HUES48 (cell line): ENCODE data around the gene FMOD.

Experiments
- H3K27ac ChIP-seq: one replicate; pipeline ENCODE4 v1.7.0; 2013; ENCODE audit warnings: low read depth, low read length, inconsistent platforms
- H3K27me3 ChIP-seq: 2 replicates; pipeline ENCODE4 v1.6.1; 2013; ENCODE audit warnings: mild to moderate bottlenecking, low read length; ENCODE audit not compliant: control insufficient read depth, insufficient read depth
- H3K36me3 ChIP-seq: 2 replicates; pipeline ENCODE4 v1.6.1; 2013; ENCODE audit warnings: low read length; ENCODE audit not compliant: control insufficient read depth, insufficient read depth
- H3K4me1 ChIP-seq: 2 replicates; pipeline ENCODE4 v1.6.1; 2013; ENCODE audit warnings: mild to moderate bottlenecking, low read length; ENCODE audit not compliant: control insufficient read depth, insufficient read depth
- H3K4me3 ChIP-seq: 2 replicates; pipeline ENCODE4 v1.5.1; 2013; ENCODE audit warnings: mild to moderate bottlenecking, low read depth, low read length
- H3K9ac ChIP-seq: 2 replicates; pipeline ENCODE4 v1.6.1; 2013; ENCODE audit warnings: mild to moderate bottlenecking, low read depth, low read length, moderate library complexity
- H3K9me3 ChIP-seq: 2 replicates; pipeline ENCODE4 v1.6.1; 2013; ENCODE audit warnings: low read length; ENCODE audit not compliant: control insufficient read depth, insufficient read depth

FMOD gene

GRCh38 chr1:203351037-203351625 lies at the start of gene FMOD:
Gene FMOD, minus strand, starts transcription at chr1:203351122. Its CDS starts 2,852 bp downstream, at chr1:203348270.
- H3K27ac ChIP-seq = no peak within 1 kb of the TSS
- H3K9me3 ChIP-seq = no peaks in the 10 kb centered on the region
- H3K9ac ChIP-seq = no peak within 1 kb of the TSS
- H3K27me3 ChIP-seq = no peaks in the 10 kb centered on the region
- H3K4me3 ChIP-seq = no peak within 1 kb of the TSS
- H3K4me1 ChIP-seq = no peaks in the 10 kb centered on the region
- H3K36me3 ChIP-seq = no peaks in the 10 kb centered on the region

- H3K9ac ChIP-seq = no peak overlapping the region
- H3K36me3 ChIP-seq = no peaks in the 10 kb centered on the region
- H3K9me3 ChIP-seq = peaks cover 4% of the 10 kb centered on the region; the same call in 1 of the 2 replicates
- no peak overlapping the region for H3K27ac ChIP-seq
- H3K27me3 ChIP-seq = no peaks in the 10 kb centered on the region; the same call in 1 of the 2 replicates
- no peaks in the 10 kb centered on the region for H3K4me1 ChIP-seq
- H3K4me3 ChIP-seq = no peak overlapping the region
Observed at GRCh38 chr1:203396595-203397194, 45.8 kb upstream of the FMOD start.

GRCh38 chr1:203395751-203396150 lies 44.8 kb upstream of the FMOD start:
- Histone ChIP-seq H3K36me3 (no peaks in the 10 kb centered on the region), H3K9ac (no peak overlapping the region), H3K4me3 (no peak overlapping the region), H3K4me1 (no peaks in the 10 kb centered on the region), H3K27me3 (no peaks in the 10 kb centered on the region; the same call in 1 of the 2 replicates), H3K9me3 (peaks cover 4% of the 10 kb centered on the region; the same call in 1 of the 2 replicates), H3K27ac (no peak overlapping the region)

- no peaks in the 10 kb centered on the region for H3K4me1 ChIP-seq
- H3K9ac ChIP-seq = no peak overlapping the region
- H3K9me3 ChIP-seq = peaks cover 4% of the 10 kb centered on the region; the same call in 1 of the 2 replicates
- no peak overlapping the region for H3K4me3 ChIP-seq
- H3K36me3 ChIP-seq = no peaks in the 10 kb centered on the region
- no peaks in the 10 kb centered on the region for H3K27me3 ChIP-seq
- H3K27ac ChIP-seq = no peak overlapping the region
Observed at GRCh38 chr1:203390298-203390697, 39.4 kb upstream of the FMOD start.

GRCh38 chr1:203388683-203389082 lies 37.8 kb upstream of the FMOD start:
- Histone ChIP-seq H3K9ac (no peak overlapping the region), H3K4me3 (no peak overlapping the region), H3K27me3 (no peaks in the 10 kb centered on the region; the same call in 1 of the 2 replicates), H3K27ac (no peak overlapping the region), H3K9me3 (peaks cover 4% of the 10 kb centered on the region; the same call in 1 of the 2 replicates), H3K4me1 (no peaks in the 10 kb centered on the region), H3K36me3 (no peaks in the 10 kb centered on the region)

DNA sequence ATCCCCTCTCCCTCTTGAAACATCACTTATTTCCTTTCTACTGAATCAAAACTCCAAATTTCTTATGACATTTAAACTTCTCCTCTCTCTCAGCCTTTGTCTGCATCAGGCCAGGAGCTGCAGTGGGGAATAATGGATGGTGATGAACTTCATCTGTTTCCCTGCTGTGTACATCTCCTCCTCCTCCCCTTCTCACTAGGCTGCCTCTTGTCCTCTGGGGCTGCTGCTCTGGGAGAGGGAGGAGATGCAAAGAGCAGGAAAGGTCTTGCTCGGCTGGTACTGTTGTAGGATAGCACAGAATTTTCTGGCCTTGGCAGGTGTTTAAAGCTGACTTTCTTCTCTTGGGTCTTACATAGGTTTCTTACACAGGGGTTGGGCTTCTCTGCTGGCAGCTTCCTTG lies 31.1 kb upstream of the FMOD start:
- H3K27me3 ChIP-seq = no peaks in the 10 kb centered on the region; the same call in 1 of the 2 replicates
- no peaks in the 10 kb centered on the region for H3K9me3 ChIP-seq
- no peak overlapping the region for H3K4me3 ChIP-seq
- H3K4me1 ChIP-seq = no peaks in the 10 kb centered on the region
- H3K9ac ChIP-seq = no peak overlapping the region
- H3K36me3 ChIP-seq = no peaks in the 10 kb centered on the region
- no peak overlapping the region for H3K27ac ChIP-seq

DNA sequence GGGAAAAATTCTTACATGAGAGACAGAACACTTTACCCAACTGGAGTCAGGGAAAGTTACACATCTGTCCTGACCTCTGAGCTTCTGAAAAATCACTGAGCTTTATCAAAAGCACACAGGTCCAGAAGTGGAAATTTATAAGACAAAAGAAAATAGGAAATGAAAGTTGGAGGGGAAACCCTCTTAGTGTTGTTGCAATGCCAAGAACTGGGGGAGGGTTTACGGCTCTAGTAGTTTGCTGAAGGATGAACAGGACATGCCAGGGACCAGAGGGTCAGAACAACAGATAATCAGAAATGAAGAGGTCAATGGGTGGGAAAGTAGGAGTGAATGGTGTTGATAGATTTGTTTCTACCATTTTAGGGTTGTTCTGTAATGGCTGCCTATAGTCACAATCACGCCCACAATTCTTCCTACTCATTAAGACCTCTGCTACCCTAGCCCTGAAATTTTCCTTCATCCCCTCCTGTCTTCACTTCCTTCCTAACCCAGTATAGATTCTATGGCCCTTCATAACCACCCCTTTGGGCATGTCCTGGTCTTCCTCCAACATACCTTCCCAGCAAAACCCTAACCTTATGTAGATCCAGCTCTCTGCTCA lies 30.3 kb upstream of the FMOD start:
- no peaks in the 10 kb centered on the region for H3K36me3 ChIP-seq
- H3K9me3 ChIP-seq = no peaks in the 10 kb centered on the region
- H3K4me3 ChIP-seq = no peak overlapping the region
- H3K27ac ChIP-seq = no peak overlapping the region
- no peaks in the 10 kb centered on the region; the same call in 1 of the 2 replicates for H3K27me3 ChIP-seq
- no peak overlapping the region for H3K9ac ChIP-seq
- no peaks in the 10 kb centered on the region for H3K4me1 ChIP-seq

DNA sequence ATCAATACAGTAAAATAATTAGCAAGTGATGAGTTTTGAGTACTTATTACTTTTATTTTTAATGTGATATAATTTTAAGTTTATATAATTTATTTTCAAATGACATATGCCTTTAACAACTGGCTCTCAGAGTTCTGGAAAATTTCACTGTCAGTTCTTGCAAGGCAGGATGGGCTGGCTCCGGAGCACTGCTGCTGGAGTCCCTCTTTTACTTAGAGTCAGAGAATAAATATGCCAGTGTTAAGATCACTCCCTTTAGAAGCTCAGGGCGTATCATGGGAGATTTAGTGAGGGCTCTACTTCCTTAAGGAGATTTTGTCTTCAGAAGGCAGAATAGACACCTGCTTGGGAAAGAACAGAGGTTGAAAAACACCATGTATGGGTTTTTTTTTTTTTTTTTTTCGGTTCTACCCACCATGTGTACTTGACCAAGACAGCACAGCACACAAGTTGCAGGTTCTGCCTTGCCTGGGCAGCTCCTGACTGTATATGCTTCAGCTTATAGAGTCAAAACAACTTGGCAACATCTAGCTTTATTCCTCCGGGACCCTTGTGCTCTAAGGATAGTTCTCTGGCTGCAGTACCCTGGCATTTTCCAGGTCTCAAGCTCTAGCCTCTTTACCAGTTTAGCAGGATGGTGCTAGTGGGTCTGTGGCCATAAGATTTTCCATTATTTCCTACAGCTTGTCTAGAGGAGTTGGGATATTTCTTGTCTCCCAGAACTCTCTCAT lies 29.7 kb upstream of the FMOD start:
- Histone ChIP-seq H3K9me3 (no peaks in the 10 kb centered on the region), H3K36me3 (no peaks in the 10 kb centered on the region), H3K4me1 (no peaks in the 10 kb centered on the region), H3K27ac (no peak overlapping the region), H3K27me3 (no peaks in the 10 kb centered on the region; the same call in 1 of the 2 replicates), H3K9ac (no peak overlapping the region), H3K4me3 (no peak overlapping the region)

GRCh38 chr1:203379825-203380224 lies 28.9 kb upstream of the FMOD start:
- no peak overlapping the region for H3K27ac ChIP-seq
- no peaks in the 10 kb centered on the region for H3K36me3 ChIP-seq
- H3K4me3 ChIP-seq = no peak overlapping the region
- no peak overlapping the region for H3K9ac ChIP-seq
- no peaks in the 10 kb centered on the region for H3K9me3 ChIP-seq
- no peaks in the 10 kb centered on the region; the same call in 1 of the 2 replicates for H3K27me3 ChIP-seq
- no peaks in the 10 kb centered on the region for H3K4me1 ChIP-seq

- no peak overlapping the region for H3K27ac ChIP-seq
- H3K9me3 ChIP-seq = no peaks in the 10 kb centered on the region
- no peak overlapping the region for H3K4me3 ChIP-seq
- H3K27me3 ChIP-seq = no peaks in the 10 kb centered on the region
- H3K36me3 ChIP-seq = no peaks in the 10 kb centered on the region
- no peaks in the 10 kb centered on the region for H3K4me1 ChIP-seq
- H3K9ac ChIP-seq = no peak overlapping the region
Observed at GRCh38 chr1:203378556-203379245, 27.8 kb upstream of the FMOD start.
